ENCODE data around the gene KNDC1.
"Not testable (repeated sequence)": the region's sequence is repeated elsewhere in the genome, so short reads cannot be mapped to it uniquely, and the experiment has no call there.

Gene KNDC1

DNA sequence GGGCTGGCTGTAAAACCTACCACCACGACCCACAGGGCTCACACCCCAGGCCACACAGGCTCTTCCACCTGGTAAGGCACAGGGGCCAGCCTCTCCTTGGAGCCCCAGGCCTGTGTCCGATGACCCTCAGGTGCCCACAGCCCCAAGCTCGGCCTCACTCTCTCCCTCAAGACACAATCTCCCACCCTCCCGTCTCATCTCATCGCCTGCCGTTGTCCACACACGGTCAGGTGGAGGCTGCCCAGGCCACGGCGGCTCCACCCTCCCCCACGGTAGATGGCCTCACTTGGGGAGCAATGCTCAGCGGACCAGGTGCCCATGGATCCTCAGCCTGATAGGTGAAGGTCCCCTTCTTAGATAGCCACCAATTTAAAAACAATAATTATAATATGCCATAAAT, 61.3 kb downstream of the KNDC1 start:
- DNase-seq (ENCODE audit: low read depth in 2 of 2), result no peak

GRCh38 chr10:133221756-133222155, 61.7 kb downstream of the KNDC1 start:
- DNase-seq (ENCODE audit: low read depth in 2 of 2), result not testable (repeated sequence)

DNA sequence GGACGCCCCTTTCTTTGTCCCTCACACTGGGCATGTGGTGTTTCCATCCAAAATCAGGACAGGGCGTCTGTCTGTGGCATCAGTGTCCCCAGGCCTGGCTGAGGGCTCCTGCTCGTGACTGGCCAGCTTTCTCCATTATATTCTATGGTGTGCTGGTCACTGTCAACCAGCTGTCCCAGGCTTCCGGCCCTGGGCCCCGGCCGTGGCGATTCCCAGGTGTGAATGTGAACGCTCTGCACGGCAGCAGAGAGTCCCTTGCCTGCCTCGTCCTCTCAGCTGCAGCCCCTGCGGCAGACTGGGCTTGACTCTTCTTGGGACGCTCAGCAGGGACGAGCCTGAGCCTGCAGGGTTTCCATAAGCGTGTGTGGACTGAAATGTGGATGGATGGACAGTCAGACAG, 64.1 kb downstream of the KNDC1 start:
- DNase-seq (ENCODE audit: low read depth in 2 of 2), result no peak

DNA sequence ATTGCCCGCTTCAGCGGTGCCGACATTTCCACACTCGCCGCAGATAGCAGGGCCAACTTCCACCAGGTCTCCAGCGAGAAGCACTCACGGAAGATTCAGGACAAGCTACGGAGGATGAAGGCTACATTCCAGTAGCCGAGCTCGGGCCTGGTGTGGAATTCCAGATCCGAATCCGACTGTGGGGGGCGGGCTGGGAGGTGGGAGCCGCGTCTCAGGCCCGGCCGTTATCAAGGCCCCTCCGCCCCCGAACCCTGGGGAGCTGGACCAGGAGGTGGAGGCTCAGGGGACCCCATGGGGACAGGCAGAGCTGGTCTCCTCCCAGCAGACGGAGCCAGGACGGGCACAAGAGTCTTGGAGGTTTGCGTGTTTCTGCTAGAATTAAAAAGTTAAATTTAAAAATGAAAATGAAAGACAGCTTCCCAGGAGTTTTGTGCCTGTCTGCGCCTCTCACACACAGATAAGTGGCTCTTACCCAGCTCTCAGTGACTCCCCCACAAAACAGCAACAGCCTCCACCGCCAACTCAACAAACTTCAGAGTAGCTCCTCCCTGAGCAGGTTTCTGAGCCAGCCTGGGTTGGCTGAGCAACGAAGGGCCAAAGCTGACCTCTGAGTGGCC, 64.8 kb downstream of the KNDC1 start:
- DNase-seq (ENCODE audit: low read depth in 2 of 2), result no peak

DNA sequence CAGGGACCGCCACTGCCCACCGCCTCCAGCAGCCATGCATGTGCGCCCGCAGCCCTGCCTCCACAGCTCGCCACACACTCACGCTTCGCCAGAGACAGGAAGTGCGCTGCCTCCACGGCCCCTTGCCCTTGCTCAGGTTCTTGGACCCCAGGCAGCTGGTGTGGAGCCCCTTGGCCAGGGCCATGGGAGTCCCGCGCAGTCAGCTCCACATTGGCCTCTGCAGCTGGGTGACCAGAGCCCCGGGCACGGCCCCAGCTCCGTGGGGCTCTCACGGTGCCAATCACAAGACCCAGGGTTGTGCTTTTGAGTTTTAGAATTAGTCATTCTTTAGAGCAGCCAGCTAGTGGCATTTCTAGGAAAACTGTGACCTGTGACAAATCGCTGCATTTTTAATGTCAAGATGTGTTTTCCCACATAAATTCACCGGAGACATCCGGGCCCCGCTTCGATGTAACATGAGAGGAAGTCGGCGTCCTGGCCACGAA, 65.7 kb downstream of the KNDC1 start:
- DNase-seq (ENCODE audit: low read depth in 2 of 2), result no peak

- no peak for DNase-seq (ENCODE audit: low read depth in 2 of 2)
Observed at GRCh38 chr10:133226251-133226808, 66.3 kb downstream of the KNDC1 start.

GRCh38 chr10:133227256-133227655, 67.2 kb downstream of the KNDC1 start:
- DNase-seq (ENCODE audit: low read depth in 2 of 2), result no peak

- no peak for DNase-seq (ENCODE audit: low read depth in 2 of 2)
Observed at GRCh38 chr10:133229265-133230043, 69.4 kb downstream of the KNDC1 start.

DNA sequence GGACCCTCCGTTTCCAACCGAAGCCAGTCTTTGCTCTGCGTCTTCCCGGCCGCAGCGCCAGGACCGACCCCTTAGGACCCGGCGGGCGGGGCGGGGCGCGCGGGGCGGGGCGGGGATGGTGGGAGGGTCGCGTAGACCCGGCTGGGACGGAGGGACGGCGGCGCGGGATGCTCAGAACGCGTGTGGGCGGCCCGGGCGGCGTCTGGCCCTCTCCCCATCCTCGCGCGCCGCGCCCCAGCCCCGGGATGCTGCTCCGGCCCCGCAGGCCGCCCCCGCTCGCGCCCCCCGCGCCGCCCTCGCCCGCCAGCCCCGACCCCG, 70.0 kb downstream of the KNDC1 start, which contains the start of gene UTF1:
Gene UTF1, plus strand, starts transcription at position 174 of the 318 bp plus-strand sequence. Its CDS starts 72 bp downstream, at position 246.
- DNase-seq (ENCODE audit: low read depth in 2 of 2), result no peak

DNA sequence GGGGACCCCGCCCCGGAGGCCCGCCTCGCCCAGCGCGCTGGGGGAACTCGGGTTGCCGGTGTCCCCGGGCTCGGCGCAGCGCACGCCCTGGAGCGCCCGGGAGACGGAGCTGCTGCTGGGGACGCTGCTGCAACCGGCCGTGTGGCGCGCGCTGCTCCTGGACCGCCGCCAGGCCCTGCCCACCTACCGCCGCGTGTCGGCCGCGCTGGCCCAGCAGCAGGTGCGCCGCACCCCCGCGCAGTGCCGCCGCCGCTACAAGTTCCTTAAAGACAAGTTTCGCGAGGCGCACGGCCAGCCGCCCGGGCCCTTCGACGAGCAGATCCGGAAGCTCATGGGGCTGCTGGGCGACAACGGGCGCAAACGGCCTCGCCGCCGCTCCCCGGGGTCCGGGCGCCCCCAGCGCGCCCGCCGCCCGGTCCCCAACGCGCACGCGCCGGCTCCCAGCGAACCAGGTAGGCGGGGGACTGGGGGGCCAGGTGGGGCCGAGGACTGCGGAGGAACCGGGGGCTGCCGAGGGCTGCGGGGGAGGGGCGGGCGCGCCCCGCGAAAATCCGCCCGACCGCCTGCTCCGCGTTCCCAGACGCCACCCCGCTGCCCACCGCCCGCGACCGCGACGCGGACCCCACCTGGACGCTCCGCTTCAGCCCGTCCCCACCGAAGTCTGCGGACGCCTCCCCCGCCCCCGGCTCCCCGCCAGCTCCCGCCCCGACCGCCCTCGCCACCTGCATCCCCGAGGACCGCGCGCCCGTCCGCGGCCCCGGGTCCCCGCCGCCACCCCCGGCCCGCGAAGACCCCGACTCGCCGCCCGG, 70.6 kb downstream of the KNDC1 start:
- DNase-seq (ENCODE audit: low read depth in 2 of 2), result no peak

DNA sequence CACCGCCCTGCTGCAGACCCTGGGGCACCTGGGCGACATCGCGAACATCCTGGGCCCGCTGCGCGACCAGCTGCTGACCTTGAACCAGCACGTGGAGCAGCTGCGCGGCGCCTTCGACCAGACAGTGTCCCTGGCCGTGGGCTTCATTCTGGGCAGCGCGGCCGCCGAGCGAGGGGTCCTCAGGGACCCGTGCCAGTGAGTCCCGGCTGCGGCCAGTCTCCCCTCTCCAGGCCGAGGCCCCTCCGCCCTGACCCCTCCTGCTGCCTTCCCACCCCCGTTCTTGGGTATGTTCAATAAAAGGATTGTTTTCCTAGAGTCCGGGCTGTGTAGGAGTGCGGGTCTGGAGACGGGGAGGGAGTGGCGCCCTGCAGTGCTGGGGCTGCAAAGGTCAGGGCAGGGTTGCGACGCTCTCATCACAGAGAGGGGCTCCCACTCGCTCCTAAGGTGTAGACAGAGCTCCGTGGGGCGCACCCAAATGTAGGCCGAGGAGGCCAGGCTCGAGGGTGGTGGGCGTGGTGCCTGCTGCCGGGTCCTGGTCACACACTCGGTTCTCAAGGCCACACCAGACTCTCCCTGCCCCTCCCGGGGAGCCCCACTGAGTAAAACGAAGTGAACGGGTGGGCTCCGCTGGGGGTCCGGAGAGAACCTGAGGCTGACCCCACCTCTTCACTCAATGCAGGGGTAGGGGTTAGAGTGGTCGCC, 71.4 kb downstream of the KNDC1 start:
- no peak for DNase-seq (ENCODE audit: low read depth in 2 of 2)

DNA sequence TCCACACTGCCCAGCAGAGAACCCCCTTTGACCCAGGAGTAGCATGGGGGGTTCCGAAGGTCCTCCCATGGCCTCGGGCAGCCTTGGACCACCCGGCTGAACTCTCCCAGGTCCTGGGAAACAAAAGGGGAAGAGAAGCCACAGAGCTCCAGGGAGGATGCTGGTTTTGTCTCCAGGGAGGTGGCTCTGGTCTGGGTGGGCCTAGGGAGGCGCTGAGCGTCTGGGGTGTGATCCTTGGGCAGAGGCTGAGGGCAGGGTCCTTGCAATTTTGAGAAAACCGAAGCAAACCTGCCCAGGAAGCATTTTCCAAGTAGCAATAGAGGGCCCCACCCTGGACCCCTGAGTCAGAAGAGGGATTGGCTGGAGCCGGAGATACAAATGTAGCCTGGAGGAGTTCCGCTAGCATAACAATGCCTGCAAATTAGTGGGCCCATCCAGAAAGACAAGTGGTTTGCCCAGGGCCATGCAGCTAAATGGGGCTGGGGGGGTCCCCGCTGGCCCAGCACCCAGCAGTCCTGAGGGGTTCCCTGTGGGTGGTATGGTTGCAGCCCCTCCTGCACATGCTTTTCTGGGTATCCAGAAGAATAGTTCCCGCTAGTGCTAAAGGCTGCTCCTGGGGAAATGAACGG, 72.0 kb downstream of the KNDC1 start:
- DNase-seq (ENCODE audit: low read depth in 2 of 2), result no peak

DNA sequence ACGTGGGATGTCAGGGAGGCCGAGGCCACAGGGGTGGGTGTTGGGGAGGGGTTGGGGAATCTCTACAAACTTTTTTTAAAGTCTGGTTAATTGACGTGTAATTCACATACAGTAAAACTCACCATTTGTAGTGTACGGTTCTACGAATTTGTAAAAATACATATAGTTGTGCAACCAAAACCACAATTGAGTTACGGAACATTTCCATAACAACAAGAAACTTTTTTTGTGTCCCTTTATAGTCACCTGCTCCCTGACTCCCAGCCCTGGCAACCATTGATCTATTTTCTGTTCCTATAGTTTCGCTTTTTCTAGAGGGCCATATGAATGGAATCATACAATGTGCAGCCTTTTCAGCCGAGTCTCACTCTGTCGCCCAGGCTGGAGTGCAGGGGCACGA, 74.8 kb downstream of the KNDC1 start:
- not testable (repeated sequence) for DNase-seq (ENCODE audit: low read depth in 2 of 2)

DNA sequence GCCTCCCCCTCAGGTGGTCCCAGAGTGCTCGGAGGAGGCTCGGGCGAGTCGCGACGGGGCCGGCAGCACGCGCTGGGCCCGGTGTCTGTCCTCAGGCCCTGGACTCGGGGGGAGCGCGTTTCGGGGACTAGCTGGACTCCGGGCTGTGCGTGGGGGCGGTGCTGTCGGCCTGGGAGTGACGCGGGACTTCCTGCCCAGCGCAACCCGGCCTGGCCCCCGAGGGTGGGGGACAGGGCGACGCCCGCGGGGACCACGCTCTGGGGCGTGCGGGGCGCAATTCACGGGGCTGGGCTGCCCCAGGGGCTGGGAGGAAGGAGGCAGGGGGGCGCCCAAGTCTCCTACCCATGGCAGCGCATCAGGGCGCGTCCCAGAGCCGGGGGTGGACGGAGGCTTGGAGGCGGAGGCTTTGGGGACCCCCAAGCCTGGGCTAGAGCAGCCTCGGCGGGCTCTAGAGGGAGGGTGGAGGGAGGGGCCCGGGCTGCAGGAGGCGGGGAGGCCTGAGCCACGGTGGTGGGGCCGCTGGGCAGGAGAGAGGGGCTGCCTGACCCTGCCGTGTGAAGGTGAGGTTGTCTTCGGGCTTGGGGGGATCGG, 75.3 kb downstream of the KNDC1 start:
- no peak for DNase-seq (ENCODE audit: low read depth in 2 of 2)

DNA sequence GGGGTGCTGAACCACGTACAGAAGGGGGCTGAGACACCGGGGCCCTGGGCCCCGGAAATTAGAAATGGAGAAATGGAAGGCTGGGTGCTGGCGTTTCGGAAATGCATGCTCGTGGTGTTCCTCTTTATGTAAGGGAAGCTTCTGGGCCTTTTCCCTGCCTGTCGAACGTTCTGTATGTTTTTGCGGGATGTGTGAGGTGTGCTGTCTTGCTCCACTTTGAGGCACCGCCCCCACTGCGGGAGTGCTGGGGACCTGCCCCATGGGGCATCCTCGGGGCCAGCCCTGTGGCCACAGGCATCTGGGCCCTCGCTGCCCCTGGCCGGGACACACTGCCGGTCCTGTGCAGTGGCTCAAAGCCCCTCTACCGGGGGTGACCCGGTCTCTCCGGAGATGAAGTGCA, 75.9 kb downstream of the KNDC1 start:
- DNase-seq (ENCODE audit: low read depth in 2 of 2), result no peak

DNA sequence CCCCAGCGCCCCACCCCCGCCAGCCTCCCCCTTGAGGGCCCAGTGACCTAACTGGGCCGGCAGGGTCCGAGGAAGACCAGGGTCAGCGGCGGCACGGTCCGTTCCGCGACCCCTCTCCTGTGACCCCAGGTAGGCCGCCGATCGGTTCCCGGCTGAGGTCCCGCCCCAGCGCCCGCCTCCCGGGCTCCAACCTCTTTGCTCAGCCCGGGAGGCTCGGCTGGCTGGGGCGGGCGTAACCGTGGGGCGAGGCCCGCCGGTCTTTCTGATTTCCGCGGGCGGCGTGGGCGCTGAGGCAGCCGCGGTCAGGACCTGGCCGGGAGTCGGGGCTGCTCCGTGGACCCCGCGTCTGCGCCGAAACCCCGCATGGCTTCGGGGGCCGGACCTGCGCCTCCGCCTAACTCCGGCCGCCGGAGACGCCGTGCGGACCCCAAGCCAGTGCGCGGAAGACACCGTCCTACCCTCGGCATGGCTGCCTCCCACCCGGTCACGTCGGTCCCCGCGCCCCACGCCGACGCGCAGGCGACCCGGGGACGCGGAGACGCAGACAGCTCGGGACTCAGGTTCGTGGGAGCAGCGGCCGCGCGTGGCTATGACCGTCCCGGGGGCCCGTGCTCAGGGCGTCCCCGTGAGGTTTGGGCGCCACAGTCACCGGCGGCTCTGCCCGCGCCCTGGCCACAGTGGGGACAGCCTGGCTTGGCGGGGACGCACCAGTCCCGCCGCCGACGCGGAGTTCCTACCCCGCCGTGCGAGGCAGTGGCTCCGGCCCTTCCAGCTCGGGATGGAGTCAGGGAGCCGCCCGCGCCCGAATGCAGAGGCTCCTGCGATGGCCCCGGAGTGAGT, 76.6 kb downstream of the KNDC1 start:
- DNase-seq (ENCODE audit: low read depth in 2 of 2), result no peak

GRCh38 chr10:133237241-133237587, 77.2 kb downstream of the KNDC1 start:
- DNase-seq (ENCODE audit: low read depth in 2 of 2), result no peak

GRCh38 chr10:133237588-133238465, 77.8 kb downstream of the KNDC1 start, which contains the start of gene VENTX:
TSS of gene VENTX (plus strand) at chr10:133237855. CDS start at chr10:133237915, 60 bp downstream.
- no peak for DNase-seq (ENCODE audit: low read depth in 2 of 2)

- DNase-seq (ENCODE audit: low read depth in 2 of 2), result no peak
Observed at GRCh38 chr10:133238466-133238804, 78.4 kb downstream of the KNDC1 start.
